Subcutaneous abdominal adipose tissue (tissue), 5 donors: ENCODE results near the gene CACNG7.
A peak's percentile ranks its signal among the peaks of the same experiment; 100 is the strongest.

Experiments used
- H3K27ac ChIP-seq: one replicate; pipeline ENCODE4 v1.7.0; 2013; ENCODE audit warnings: low read depth, mild to moderate bottlenecking, inconsistent platforms, low read length, moderate library complexity
- H3K27me3 ChIP-seq, 5 donors: one replicate each; pipeline ENCODE4 v1.7.0; 2013; ENCODE audit warnings: low read length in 5 of 5, inconsistent platforms in 1 of 5; ENCODE audit not compliant: control insufficient read depth in 5 of 5, insufficient read depth in 4 of 5
- H3K36me3 ChIP-seq, 5 donors: one replicate each; pipeline ENCODE4 v1.7.0; 2013; ENCODE audit warnings: low read length in 5 of 5; ENCODE audit not compliant: control insufficient read depth in 5 of 5, insufficient read depth in 5 of 5
- H3K4me1 ChIP-seq, 5 donors: one replicate each; pipeline ENCODE4 v1.7.0; 2013; ENCODE audit warnings: low read length in 5 of 5, mild to moderate bottlenecking in 3 of 5, moderate library complexity in 1 of 5; ENCODE audit not compliant: control insufficient read depth in 5 of 5, insufficient read depth in 5 of 5
- H3K4me3 ChIP-seq, 5 donors: one replicate each; pipeline ENCODE4 v1.7.0; 2013; ENCODE audit warnings: low read length in 5 of 5, low read depth in 1 of 5
- H3K9ac ChIP-seq, 5 donors: one replicate each; pipeline ENCODE4 v1.7.0; 2013; ENCODE audit warnings: low read length in 5 of 5, mild to moderate bottlenecking in 4 of 5, moderate library complexity in 3 of 5
- H3K9me3 ChIP-seq, 5 donors: one replicate each; pipeline ENCODE4 v1.7.0; 2013; ENCODE audit warnings: low read length in 5 of 5; ENCODE audit not compliant: control insufficient read depth in 5 of 5
- donor health status: healthy.
- donor health status: healthy.
- donor health status: healthy.
- donor health status: healthy.
- donor health status: healthy.

Gene CACNG7

GRCh38 chr19:53908935-53909415 lies at the start of gene CACNG7:
CACNG7 (plus strand) TSS chr19:53909278; CDS start chr19:53912832, 3,554 bp downstream.
- H3K9ac ChIP-seq: no peak within 1 kb of the TSS
- H3K27ac ChIP-seq: no peak within 1 kb of the TSS
- H3K36me3 ChIP-seq: no peaks in the 10 kb centered on the region
- H3K27me3 ChIP-seq: peaks cover 35 to 77% (median 72%) of the 10 kb centered on the region in 5 donors
- peak within 1 kb of the TSS in 1 of 5 donors; percentile 16 for H3K4me3 ChIP-seq
- H3K9me3 ChIP-seq: peaks cover 0 to 3% (median 0%) of the 10 kb centered on the region in 5 donors
- peaks cover 0 to 22% (median 11%) of the 10 kb centered on the region in 5 donors for H3K4me1 ChIP-seq

- no peaks in the 10 kb centered on the region for H3K27me3 ChIP-seq
- no peak overlapping the region for H3K4me3 ChIP-seq
- no peaks in the 10 kb centered on the region for H3K36me3 ChIP-seq
- H3K9me3 ChIP-seq: no peaks in the 10 kb centered on the region
- no peak overlapping the region for H3K9ac ChIP-seq
- H3K27ac ChIP-seq: no peak overlapping the region
- peaks cover 0 to 27% (median 20%) of the 10 kb centered on the region in 5 donors for H3K4me1 ChIP-seq
Observed at GRCh38 chr19:53864308-53864836, 44.7 kb upstream of the CACNG7 start.

GRCh38 chr19:53865523-53865917 lies 43.6 kb upstream of the CACNG7 start:
- no peaks in the 10 kb centered on the region for H3K9me3 ChIP-seq
- peak overlapping the region; percentile 59 to 73 (median 64) for H3K4me3 ChIP-seq
- H3K27me3 ChIP-seq: no peaks in the 10 kb centered on the region
- peak overlapping the region in 4 of 5 donors; percentile 41 to 82 (median 50) for H3K9ac ChIP-seq
- H3K27ac ChIP-seq: peak overlapping the region; percentile 86
- H3K36me3 ChIP-seq: peaks cover 0 to 3% (median 0%) of the 10 kb centered on the region in 5 donors
- H3K4me1 ChIP-seq: peaks cover 2 to 30% (median 23%) of the 10 kb centered on the region in 5 donors

GRCh38 chr19:53865918-53866864 lies 42.9 kb upstream of the CACNG7 start:
- Histone ChIP-seq H3K9ac (peak overlapping the region; percentile 41 to 82 (median 56)), H3K27me3 (no peaks in the 10 kb centered on the region), H3K9me3 (no peaks in the 10 kb centered on the region), H3K4me1 (peaks cover 2 to 37% (median 29%) of the 10 kb centered on the region in 5 donors), H3K36me3 (peaks cover 0 to 9% (median 0%) of the 10 kb centered on the region in 5 donors), H3K27ac (peak overlapping the region; percentile 86), H3K4me3 (peak overlapping the region; percentile 59 to 73 (median 64))

- Histone ChIP-seq H3K9ac (peak overlapping the region in 4 of 5 donors; percentile 17 to 82 (median 72)), H3K27me3 (no peaks in the 10 kb centered on the region), H3K4me3 (peak overlapping the region; percentile 60 to 82 (median 64)), H3K9me3 (no peaks in the 10 kb centered on the region), H3K27ac (peak overlapping the region; percentile 86), H3K36me3 (peaks cover 0 to 14% (median 0%) of the 10 kb centered on the region in 5 donors), H3K4me1 (peaks cover 2 to 40% (median 32%) of the 10 kb centered on the region in 5 donors)
Observed at GRCh38 chr19:53866865-53867224, 42.2 kb upstream of the CACNG7 start.

GRCh38 chr19:53867225-53868090 lies 41.6 kb upstream of the CACNG7 start, which contains the start of gene MYADM:
MYADM (plus strand) TSS chr19:53867883; CDS start chr19:53873530, 5,647 bp downstream.
- H3K4me1 ChIP-seq: peaks cover 2 to 42% (median 34%) of the 10 kb centered on the region in 5 donors
- H3K27ac ChIP-seq: peak within 1 kb of the TSS; percentile 89
- no peaks in the 10 kb centered on the region for H3K27me3 ChIP-seq
- peak within 1 kb of the TSS; percentile 98 to 100 (median 99) for H3K4me3 ChIP-seq
- peaks cover 0 to 20% (median under 1%) of the 10 kb centered on the region in 5 donors for H3K36me3 ChIP-seq
- H3K9ac ChIP-seq: peak within 1 kb of the TSS; percentile 77 to 99 (median 95)
- no peaks in the 10 kb centered on the region for H3K9me3 ChIP-seq

- peak overlapping the region; percentile 89 for H3K27ac ChIP-seq
- H3K4me3 ChIP-seq: peak overlapping the region; percentile 98 to 100 (median 99)
- no peaks in the 10 kb centered on the region for H3K27me3 ChIP-seq
- peak overlapping the region; percentile 77 to 99 (median 95) for H3K9ac ChIP-seq
- H3K4me1 ChIP-seq: peaks cover 2 to 45% (median 39%) of the 10 kb centered on the region in 5 donors
- peaks cover 0 to 28% (median 7%) of the 10 kb centered on the region in 5 donors for H3K36me3 ChIP-seq
- no peaks in the 10 kb centered on the region for H3K9me3 ChIP-seq
Observed at GRCh38 chr19:53868091-53868891, 40.8 kb upstream of the CACNG7 start.

GRCh38 chr19:53868892-53869804 lies 39.9 kb upstream of the CACNG7 start:
- H3K9ac ChIP-seq: peak overlapping the region in 4 of 5 donors; percentile 80 to 99 (median 93)
- H3K27ac ChIP-seq: peak overlapping the region; percentile 89
- no peaks in the 10 kb centered on the region for H3K27me3 ChIP-seq
- H3K4me3 ChIP-seq: peak overlapping the region; percentile 98 to 100 (median 99)
- H3K4me1 ChIP-seq: peaks cover 2 to 53% (median 47%) of the 10 kb centered on the region in 5 donors
- peaks cover 0 to 36% (median 15%) of the 10 kb centered on the region in 5 donors for H3K36me3 ChIP-seq
- no peaks in the 10 kb centered on the region for H3K9me3 ChIP-seq
